Measurements from ENCODE around the gene EFCAB9.

The EFCAB9 gene

GRCh38 chr5:172245046-172245445 lies 51.1 kb downstream of the EFCAB9 start:
- DNase-seq, result no peak

- DNase-seq, result no peak
These were observed 51.7 kb downstream of the EFCAB9 start for GRCh38 chr5:172245703-172246125.

- DNase-seq, result no peak
These were observed 54.7 kb downstream of the EFCAB9 start for GRCh38 chr5:172248637-172249036.

GRCh38 chr5:172251419-172251818 lies 57.4 kb downstream of the EFCAB9 start:
- DNase-seq, result no peak

GRCh38 chr5:172252501-172252900 lies 58.5 kb downstream of the EFCAB9 start:
- DNase-seq, result no peak

Data from DMS79 (cell line).